Stimulated activated naive CD8-positive, alpha-beta T cell treated with anti-CD3 and anti-CD28 coated beads, Interleukin-15, Interleukin-2, amounts not matched to agents 100 U/mL and 50 U/mL, for 24 hours (primary cell): Measurements from ENCODE around the gene SMURF1.
"Not testable (repeated sequence)": the region's sequence is repeated elsewhere in the genome, so short reads cannot be mapped to it uniquely, and the experiment has no call there.

Experiments used
- ATAC-seq: fragments of 150-1000 bp; cut with Tn5 transposase; one replicate; pipeline ENCODE4 v1.10.0; 2021
- DNase-seq: peaks from one replicate; pipeline ENCODE4 v3.0.0; 2021

Gene SMURF1

DNA sequence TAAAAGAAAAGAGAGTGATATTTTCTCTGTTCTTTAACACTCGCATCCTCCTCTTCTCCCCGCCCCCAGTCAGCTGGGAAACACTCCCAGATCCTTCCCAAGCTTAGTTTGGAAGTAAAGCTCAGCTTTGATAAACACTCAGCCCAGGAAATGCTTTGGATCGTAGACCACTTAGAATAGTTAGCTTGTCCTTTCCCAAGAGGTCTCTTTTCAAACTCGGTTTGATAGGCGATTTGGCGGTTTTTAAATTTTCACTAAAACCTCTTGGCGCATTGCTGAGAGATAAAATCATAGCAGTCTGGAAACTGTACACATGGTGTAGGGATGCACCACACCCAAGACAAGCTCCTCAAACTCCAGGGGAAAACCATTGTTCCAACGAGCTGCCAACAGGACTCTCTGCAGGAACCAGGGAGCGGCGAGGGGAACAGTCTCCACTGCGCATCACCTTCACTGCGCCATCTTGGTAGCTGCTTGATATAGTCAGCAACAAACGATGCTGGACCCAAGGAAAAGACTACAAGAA, 22.3 kb downstream of the SMURF1 start:
- DNase-seq (no peak), ATAC-seq (no peak)

DNA sequence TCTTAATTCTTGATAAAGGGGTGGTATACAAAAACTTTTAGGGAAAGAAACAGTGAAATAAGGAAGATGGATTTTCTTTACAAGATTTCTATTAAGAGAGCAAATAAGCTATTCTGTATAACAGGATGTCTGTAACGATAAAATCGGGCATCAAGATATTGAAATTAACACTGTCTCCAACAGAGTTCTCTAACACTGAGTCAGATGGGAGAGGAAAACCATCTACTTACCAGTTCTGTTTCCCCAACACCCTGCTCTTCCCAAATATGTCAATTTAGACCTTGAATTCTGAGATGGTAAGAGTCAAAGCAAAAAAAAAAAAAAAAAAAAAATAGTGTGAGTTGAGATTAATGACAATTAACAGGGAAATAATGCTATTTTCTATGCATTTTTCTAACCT, 23.0 kb downstream of the SMURF1 start:
- no peak for DNase-seq
- no peak for ATAC-seq

DNA sequence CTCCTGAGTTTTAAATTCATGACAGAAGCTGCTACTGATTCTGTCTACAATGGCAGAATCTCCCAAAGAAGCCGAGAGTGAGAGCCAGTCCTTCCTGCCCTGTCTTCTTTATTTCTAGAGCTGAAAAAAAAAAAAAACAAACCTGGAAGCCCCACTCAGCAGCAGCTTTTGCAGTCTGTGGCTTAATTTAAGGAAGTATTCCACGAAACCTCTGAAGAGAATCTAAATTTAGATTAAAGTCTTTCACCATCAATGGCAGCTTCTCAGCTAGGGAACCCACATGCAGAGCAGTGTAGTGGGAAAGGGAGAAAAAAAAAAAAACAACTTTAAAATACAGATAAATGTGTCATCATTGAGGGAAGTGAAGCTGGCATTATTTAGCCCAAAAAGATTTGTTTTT, 23.4 kb downstream of the SMURF1 start:
- DNase-seq, result no peak

DNA sequence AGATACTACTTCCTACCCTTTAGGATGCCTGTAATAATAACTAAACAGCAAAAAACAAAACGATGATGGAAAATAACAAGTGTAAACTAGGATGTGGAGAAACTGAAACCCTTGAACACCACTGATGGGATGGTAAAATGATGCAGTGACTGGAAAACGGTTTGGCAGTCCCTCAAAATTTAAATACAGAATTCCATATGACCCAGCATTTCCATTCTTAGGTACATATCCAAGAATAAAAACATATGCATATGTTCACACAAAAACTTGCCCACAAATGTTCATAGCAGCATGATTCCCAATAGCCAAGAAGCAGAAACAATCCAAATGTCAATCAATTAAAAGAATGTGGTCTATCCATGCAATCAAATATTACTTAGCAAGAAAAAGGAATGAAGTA, 25.8 kb downstream of the SMURF1 start:
- DNase-seq (no peak), ATAC-seq (no peak)

More for the DNA sequence above, 23.4 kb downstream of the SMURF1 start:
- ATAC-seq, result no peak

DNA sequence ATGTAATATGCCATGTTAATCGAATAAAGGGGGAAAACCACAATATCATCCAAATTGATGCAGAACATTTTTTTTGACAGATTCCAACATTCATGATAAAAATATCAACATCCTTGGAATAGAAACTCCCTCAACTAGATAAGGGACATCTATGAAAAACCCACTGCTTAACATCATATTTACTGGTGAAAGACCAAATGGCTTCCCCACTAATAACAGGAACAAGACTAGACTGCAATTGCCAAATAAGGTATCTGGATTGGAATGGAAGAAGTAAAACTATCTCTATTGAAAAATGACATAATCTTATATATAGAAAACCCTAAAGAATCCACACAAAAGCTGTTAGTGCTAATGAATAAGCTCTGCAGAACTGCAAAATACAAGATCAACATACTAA, 27.8 kb downstream of the SMURF1 start:
- no peak for DNase-seq
- no peak for ATAC-seq

DNA sequence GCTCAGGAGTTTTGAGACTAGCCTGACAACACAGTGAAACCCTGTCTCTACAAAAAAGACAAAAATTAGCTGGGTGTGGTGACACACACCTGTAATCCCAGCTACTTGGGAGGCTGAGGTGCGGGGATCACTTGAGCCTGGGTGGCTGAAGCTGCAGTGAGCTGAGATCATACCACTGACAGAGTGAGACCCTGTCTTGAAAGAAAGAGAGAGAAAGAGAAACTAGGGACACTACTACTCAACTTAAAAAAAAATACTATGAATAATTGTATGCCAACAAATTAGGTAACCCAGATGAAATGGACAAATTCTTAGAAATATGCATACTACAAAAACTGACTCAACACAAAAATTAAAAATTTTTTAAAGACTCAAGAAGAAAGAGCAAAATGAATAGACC, 28.5 kb downstream of the SMURF1 start:
- ATAC-seq (no peak), DNase-seq (no peak)

DNA sequence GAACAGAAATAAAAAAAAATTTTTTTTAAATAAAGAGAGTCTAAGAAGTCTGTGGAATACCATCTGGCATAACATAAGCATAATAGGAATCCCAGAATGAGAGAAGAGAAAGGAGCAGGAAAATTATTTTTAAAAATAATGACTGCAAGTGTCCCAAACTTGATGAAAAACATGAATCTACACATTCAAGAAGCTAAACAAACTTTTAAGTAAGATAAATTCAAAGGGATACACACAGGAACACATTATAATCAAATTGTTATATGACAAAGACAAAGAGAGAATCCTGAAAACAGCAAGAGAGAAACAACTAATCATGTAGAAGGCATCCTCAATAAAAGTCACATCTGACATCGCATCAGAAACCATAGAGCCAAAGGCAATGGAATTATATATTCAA, 30.9 kb downstream of the SMURF1 start:
- ATAC-seq (no peak), DNase-seq (no peak)

GRCh38 chr7:99112097-99112496, 31.8 kb downstream of the SMURF1 start:
- DNase-seq (no peak), ATAC-seq (no peak)

GRCh38 chr7:99111591-99111990, 32.3 kb downstream of the SMURF1 start:
- DNase-seq (no peak), ATAC-seq (no peak)

- ATAC-seq (peak; percentile 45), DNase-seq (peak; percentile 32)
Measured at GRCh38 chr7:99109108-99110051, 34.5 kb downstream of the SMURF1 start.

DNA sequence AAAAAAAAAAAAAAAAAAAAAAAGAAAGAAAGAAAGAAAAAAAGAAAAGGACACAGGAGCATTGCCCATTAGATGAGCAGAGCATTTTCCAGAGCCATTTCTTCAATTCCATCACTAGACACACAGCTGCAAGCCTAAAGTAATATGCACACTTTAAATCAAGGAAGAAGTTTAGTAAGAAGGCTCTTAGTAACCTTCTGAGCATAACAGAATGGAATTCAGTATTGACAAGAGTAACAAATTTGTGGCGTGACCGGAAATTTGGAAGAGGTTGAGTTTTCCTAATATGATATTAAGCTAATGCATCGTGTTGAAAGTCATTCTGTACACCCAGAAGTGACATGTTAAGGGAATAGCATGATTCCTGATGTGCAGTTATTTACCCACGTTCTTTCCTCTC, 35.3 kb downstream of the SMURF1 start:
- ATAC-seq (no peak), DNase-seq (no peak)

- DNase-seq, result no peak
- peak; percentile 78 for ATAC-seq
Measured at GRCh38 chr7:99106821-99107241, 37.1 kb downstream of the SMURF1 start.

GRCh38 chr7:99106411-99106810, 37.5 kb downstream of the SMURF1 start:
- ATAC-seq, result no peak
- DNase-seq, result no peak

DNA sequence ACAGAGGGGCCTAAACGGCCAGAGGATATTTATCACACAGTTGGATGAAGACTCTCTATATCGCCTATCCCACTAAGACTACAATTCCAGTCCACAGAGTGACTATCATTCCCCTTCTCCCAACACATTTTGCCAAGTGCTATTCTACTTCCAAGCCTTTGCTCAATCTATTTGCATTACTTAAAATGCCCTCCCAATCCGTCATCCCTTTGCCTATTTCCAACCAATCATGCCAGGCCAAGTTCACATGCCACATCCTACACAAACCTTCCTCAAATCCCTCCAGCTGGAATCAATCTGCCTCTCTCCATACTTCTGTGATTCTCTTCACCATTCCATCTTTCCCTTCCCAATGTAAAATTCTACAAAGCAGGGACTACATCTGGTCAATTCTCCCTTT, 38.2 kb downstream of the SMURF1 start:
- ATAC-seq (no peak), DNase-seq (no peak)

DNA sequence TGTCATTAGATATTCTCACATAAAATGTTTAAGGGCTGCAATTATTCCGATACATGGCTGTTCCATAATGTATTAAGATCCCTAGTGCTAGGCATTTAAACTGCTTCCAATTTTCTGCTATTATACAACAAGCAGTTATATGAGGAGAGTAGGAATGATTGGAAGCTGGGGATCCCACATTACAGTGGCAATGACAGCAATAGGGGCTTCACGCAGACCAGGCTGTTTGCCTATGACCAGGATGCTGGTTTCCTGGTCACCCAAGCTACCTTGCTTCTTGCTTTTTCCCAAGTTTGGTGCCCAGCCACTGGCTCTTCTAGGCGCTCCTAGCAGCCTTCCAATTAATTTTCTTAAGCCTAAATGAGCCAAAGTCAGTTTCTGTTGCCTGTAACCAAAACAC, 39.3 kb downstream of the SMURF1 start:
- ATAC-seq (no peak), DNase-seq (no peak)

DNA sequence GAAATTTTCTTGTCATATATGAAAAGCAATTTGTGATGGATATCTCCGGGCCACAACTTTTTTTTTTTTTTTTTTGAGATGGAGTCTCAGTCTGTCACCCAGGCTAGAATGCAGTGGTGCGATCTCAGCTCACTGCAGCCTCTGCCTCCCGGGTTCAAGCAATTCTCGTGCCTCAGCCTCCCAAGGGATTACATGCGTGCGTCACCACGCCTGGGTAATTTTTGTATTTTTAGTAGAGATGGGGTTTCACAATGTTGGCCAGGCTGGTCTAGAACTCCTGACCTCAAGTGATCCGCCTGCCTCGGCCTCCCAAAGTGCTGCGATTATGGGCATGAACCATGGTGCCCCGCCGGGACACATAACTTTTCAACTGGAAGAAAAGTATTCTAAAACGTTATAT, 40.1 kb downstream of the SMURF1 start:
- DNase-seq, ATAC-seq: not testable (repeated sequence)

DNA sequence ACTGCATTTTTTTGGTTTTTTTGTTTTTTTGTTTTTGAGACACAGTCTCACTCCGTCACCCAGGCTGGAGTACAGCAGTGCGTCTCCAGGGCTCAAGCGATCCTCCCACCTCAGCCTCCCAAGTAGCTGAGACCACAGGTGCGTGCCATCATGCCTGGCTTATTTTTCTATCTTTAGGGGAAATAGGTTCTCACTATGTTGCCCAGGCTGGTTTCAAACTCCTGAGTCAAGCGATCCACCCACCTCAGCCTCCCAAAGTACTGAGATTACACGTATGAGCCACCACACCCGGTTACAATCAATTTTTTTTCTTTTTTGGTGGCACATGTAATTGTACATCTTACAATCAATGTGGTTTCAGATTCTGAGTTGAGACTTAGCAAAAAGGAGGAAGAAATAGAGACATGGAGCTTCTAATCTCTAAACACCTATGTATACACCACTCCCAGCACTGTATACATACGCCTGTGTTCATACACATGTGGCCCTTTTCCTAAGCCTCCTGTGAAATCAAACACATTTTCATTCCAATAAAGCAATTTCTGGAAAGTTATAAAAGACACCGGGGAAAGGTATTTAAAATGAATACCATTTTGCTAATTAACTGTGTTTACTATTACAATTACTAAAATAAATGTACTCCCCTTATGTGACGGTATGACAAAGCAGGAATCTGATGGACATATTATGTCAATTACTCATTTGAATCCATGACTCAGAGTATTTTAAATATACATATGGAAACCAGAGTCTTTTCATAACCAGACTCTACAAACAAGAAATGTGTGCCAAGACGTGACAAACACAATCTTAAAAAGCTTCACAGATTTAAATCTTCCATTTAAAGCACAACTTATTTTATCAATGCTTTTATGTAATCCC, 40.9 kb downstream of the SMURF1 start:
- ATAC-seq, result peak; percentile 60

DNA sequence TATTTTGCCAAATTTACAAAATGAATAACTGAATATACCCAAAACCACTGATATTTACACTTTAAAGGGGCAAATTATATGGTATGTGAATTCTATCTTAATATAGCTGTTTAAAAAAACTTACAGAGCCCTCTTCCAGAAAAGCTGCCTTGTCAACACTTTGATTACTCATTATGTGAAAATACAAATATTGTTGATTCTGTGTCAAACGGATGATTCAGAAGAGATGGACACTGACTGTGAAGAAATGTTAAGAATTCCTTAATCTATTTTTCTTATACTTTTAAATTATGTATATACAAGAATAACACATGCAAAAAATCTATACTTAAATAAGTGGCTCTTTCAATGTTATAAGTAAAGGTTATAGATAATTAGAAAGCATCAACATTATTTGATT, 41.5 kb downstream of the SMURF1 start:
- ATAC-seq (no peak), DNase-seq (no peak)

More for the DNA sequence above, 40.9 kb downstream of the SMURF1 start:
- DNase-seq, result peak; percentile 20

GRCh38 chr7:99101516-99101915, 42.4 kb downstream of the SMURF1 start:
- not testable (repeated sequence) for ATAC-seq, DNase-seq

DNA sequence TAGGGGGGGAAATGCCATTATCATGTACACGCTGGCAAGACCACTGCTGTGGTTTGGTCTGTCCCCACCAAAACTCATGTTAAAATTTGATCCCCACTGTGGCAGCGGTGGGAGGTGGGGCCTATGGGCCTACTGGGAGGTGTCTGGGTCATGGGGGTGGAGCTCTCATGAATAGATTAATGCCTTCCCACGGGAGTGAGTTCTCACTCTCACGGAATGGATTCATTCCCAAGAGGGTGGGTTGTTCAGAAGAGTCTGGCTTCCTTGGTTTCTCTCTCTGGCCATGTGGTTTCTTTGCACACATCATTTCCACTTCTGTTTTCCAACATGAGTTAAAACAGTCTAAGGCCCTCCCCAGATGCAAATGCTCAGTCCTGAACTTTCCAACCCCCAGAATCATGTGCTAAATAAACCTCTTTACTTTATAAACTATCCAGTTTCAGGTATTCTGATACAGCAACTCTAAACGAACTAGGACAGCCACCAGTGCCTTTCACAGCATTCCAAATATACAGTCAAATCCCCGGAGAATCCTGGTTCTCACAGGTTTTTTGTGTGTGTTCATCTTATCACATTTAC, 44.3 kb downstream of the SMURF1 start:
- ATAC-seq, result no peak
- no peak for DNase-seq

DNA sequence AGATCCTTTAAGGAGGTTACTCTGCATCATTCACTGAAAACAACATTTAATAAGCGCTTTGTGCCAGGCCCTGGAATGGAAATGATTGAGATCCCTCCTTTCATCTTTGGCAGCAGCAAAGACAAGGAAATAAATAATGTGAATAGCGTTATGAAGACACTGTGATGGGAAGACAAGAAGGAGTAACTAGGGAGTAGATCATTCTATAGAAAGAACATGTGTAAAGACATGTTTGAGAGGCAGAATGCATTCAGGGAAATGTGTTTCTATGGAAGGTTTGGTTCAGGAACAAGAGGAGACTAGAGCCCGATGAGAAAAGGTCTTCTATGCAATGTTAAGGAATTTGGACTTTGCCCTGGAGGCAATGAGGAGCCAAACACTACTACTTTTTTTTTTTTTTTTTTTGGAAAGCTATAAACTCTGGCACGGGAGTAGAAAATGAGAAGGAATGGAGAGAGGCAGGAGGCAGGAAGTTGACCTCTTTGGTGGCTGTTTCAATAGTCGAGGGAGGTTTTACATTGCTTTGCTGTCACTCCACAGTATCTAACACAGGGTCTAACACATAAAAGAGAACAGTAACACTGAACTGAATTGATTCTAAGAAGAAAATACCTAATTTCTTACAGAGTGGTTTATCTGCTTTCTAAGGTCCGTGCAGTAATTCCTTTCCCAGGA, 44.9 kb downstream of the SMURF1 start:
- no peak for DNase-seq
- ATAC-seq, result no peak
